Calu3 (cell line): ENCODE measurements around the gene ZNF277. TPM values are rescaled to one million over a fixed set of nuclear protein-coding genes. Genes with fewer than 3 reads are reported as not detected.

ENCODE experiments used
- BruUV-seq: library from RNA; stranded (reverse); fragments of 400-500 nt; replicated peaks from 2 replicates; lab custom pipeline; 2021; lab: Mats Ljungman, UMichigan
- CTCF ChIA-PET: fragments of 300-600 bp; sonication (Branson Sonifier 250); formaldehyde crosslinking; loops from one replicate; lab custom pipeline; 2022; ENCODE audit warnings: antibody characterized with exemption; lab: Charles Lee
- DNase-seq: peaks from one replicate; pipeline ENCODE4 v3.0.0; 2022
- H3K27ac Mint-ChIP-seq: one replicate; pipeline ENCODE4 v1.8.0; 2022; ENCODE audit warnings: mixed read lengths; ENCODE audit not compliant: unreplicated experiment
- H3K27me3 Mint-ChIP-seq: one replicate; pipeline ENCODE4 v1.8.0; 2022; ENCODE audit warnings: mixed read lengths; ENCODE audit not compliant: unreplicated experiment
- H3K36me3 Mint-ChIP-seq: one replicate; pipeline ENCODE4 v1.8.0; 2022; ENCODE audit warnings: mild to moderate bottlenecking, moderate library complexity, mixed read lengths; ENCODE audit not compliant: insufficient read depth, unreplicated experiment
- H3K4me1 Mint-ChIP-seq: one replicate; pipeline ENCODE4 v1.8.0; 2022; ENCODE audit warnings: mild to moderate bottlenecking, low read depth, mixed read lengths; ENCODE audit not compliant: unreplicated experiment
- H3K4me3 Mint-ChIP-seq: one replicate; pipeline ENCODE4 v1.8.0; 2022; ENCODE audit warnings: mild to moderate bottlenecking, low read depth, moderate library complexity, mixed read lengths; ENCODE audit not compliant: unreplicated experiment
- H3K9me3 Mint-ChIP-seq: one replicate; pipeline ENCODE4 v1.8.0; 2022; ENCODE audit warnings: low read depth, mixed read lengths; ENCODE audit not compliant: unreplicated experiment
- intact Hi-C: fragments of 100-400 bp; cut with micrococcal nuclease; formaldehyde crosslinking; loops from one replicate; pipeline ENCODE4 v1.10.0; 2022; ENCODE audit not compliant: unreplicated experiment
- total RNA-seq: library from RNA; stranded (reverse); gene quantifications from 2 replicates; pipeline ENCODE4 v1.2.3, GENCODE V29; 2022
- TF ChIP-seq, protein P1 (sequence below): fragments of 200-600 bp; IDR thresholded peaks from one replicate; pipeline ENCODE4 v1.8.0; 2022; ENCODE audit warnings: antibody characterized with exemption; ENCODE audit not compliant: unreplicated experiment

ZNF277 gene
- total RNA-seq, 1 experiment from 2014 or later, result 18.1 TPM

DNA sequence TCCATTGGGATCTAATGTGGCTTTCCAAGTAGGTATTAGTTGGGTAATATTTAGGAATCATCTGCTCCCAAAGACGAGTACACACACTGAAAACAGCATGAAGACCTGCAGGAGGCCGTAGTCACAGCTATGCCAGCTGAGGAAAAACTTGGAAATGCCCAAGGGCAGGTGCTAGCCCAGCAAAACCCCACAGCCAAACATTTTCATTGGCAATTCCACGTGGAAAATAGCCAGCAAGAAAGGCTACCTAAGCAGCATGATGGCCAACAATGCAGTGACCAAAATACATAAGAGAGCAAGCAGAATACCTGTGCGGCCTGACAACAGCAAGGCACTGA lies 33.0 kb upstream of the ZNF277 start:
- H3K27me3 Mint-ChIP-seq, result no peaks in the 10 kb centered on the region

GRCh38 chr7:112174192-112174591 lies 32.3 kb upstream of the ZNF277 start:
- no TSS peak for BruUV-seq
- no peak for DNase-seq
- H3K27ac Mint-ChIP-seq, result no peak overlapping the region
- H3K9me3 Mint-ChIP-seq, result no peaks in the 10 kb centered on the region
- no peak overlapping the region for H3K4me3 Mint-ChIP-seq
- no peaks in the 10 kb centered on the region for H3K4me1 Mint-ChIP-seq
- CTCF ChIA-PET, result no interaction called here
- H3K27me3 Mint-ChIP-seq, result no peaks in the 10 kb centered on the region
- TF ChIP-seq, protein P1, sequence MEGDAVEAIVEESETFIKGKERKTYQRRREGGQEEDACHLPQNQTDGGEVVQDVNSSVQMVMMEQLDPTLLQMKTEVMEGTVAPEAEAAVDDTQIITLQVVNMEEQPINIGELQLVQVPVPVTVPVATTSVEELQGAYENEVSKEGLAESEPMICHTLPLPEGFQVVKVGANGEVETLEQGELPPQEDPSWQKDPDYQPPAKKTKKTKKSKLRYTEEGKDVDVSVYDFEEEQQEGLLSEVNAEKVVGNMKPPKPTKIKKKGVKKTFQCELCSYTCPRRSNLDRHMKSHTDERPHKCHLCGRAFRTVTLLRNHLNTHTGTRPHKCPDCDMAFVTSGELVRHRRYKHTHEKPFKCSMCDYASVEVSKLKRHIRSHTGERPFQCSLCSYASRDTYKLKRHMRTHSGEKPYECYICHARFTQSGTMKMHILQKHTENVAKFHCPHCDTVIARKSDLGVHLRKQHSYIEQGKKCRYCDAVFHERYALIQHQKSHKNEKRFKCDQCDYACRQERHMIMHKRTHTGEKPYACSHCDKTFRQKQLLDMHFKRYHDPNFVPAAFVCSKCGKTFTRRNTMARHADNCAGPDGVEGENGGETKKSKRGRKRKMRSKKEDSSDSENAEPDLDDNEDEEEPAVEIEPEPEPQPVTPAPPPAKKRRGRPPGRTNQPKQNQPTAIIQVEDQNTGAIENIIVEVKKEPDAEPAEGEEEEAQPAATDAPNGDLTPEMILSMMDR, result no peak
- no peaks in the 10 kb centered on the region for H3K36me3 Mint-ChIP-seq
- intact Hi-C loops, result no loop called here

More for the DNA sequence above, 33.0 kb upstream of the ZNF277 start:
- TF ChIP-seq, protein P1, result no peak
- Mint-ChIP-seq H3K4me3 (no peak overlapping the region), H3K4me1 (no peaks in the 10 kb centered on the region), H3K36me3 (no peaks in the 10 kb centered on the region), H3K9me3 (no peaks in the 10 kb centered on the region), H3K27ac (no peak overlapping the region)
- intact Hi-C loops, result no loop called here
- BruUV-seq, result no TSS peak
- no peak for DNase-seq
- CTCF ChIA-PET, result no interaction called here

DNA sequence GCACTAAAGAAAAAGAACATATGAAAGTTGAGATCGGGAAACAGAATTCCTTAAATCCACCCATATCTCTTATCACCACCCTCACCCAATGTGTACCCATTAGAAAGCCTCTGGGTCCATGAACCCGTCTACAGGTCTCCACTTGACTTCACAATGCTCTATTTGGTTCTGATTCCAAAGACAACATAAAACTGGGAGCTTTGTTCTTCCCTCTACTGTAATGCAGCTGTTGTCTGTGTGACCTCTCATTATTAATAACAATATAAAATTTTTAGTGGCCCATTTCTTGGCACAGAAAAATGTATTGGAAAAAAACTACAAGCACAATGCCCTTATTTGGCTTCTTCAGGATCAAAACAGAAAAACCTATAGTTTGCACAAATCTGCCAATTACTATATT lies 30.3 kb upstream of the ZNF277 start:
- intact Hi-C loops, result no loop called here
- H3K27me3 Mint-ChIP-seq, result no peaks in the 10 kb centered on the region
- H3K4me3 Mint-ChIP-seq, result no peak overlapping the region
- no peaks in the 10 kb centered on the region for H3K9me3 Mint-ChIP-seq
- no TSS peak for BruUV-seq
- H3K27ac Mint-ChIP-seq, result no peak overlapping the region
- no peaks in the 10 kb centered on the region for H3K4me1 Mint-ChIP-seq
- no peaks in the 10 kb centered on the region for H3K36me3 Mint-ChIP-seq
- CTCF ChIA-PET, result no interaction called here
- TF ChIP-seq, protein P1, result no peak
- DNase-seq, result no peak

DNA sequence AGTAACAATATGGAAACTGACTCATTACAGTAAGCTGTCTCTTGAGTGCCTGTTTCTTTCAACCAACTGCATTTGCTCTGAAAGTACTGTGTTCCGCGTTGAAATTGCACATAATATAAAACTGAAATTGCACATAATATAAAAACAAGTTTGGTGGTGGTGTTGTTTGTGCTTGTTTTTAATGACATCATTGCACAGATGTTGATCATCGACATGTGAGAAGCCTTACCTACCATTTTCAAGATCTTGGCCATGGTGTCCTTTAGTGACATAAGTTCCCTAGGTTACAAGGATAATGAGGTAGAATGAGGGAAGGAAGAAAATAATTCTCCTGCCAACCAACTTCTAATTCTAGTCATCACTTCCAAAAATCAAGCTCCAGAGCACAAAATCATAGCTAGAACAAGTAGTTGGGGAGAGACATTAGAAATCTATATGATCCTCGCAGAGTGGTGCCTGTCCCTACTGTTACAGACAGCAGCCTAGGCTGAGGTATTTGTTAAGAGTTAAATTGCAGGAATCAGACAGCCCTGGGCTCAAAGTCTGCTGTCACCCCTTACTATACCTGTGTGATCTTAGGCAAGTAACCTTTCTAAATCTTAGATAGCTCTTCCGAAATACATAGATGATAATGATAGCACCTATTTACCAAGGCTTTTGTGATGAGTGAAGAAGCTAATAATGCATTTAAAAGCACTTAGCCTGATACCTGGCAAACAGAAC lies 29.6 kb upstream of the ZNF277 start:
- intact Hi-C loops, result no loop called here
- no peak overlapping the region for H3K27ac Mint-ChIP-seq
- DNase-seq, result no peak
- no peaks in the 10 kb centered on the region for H3K27me3 Mint-ChIP-seq
- no peak overlapping the region for H3K4me3 Mint-ChIP-seq
- no peaks in the 10 kb centered on the region for H3K9me3 Mint-ChIP-seq
- no peaks in the 10 kb centered on the region for H3K4me1 Mint-ChIP-seq
- H3K36me3 Mint-ChIP-seq, result no peaks in the 10 kb centered on the region
- TF ChIP-seq, protein P1, result no peak
- CTCF ChIA-PET, result no interaction called here
- BruUV-seq, result no TSS peak
